WTC11 (cell line): Measurements from ENCODE around the gene VTI1A. TPM values are rescaled to one million over a fixed set of nuclear protein-coding genes. Genes with fewer than 3 reads are reported as not detected.

ENCODE experiments used
- ATAC-seq: fragments of 200-7000 bp; cut with Tn5 transposase; 2 replicates; pipeline ENCODE4 v1.10.0; 2021; ENCODE audit warnings: mild to moderate bottlenecking, moderate library complexity
- CTCF ChIA-PET: fragments of 300-600 bp; sonication (Branson Sonifier 250); formaldehyde crosslinking; loops from one replicate; lab custom pipeline; 2021; ENCODE audit warnings: antibody characterized with exemption; lab: Charles Lee
- POLR2A ChIA-PET: fragments of 350-600 bp; sonication (Branson Sonifier 250); formaldehyde crosslinking; loops from one replicate; lab custom pipeline; 2021; ENCODE audit warnings: antibody characterized with exemption; lab: Charles Lee
- DNase-seq: peaks from one replicate; pipeline ENCODE4 v3.0.0; 2021; ENCODE audit warnings: low spot score
- H3K27ac Mint-ChIP-seq: 2 replicates; pipeline ENCODE4 v1.8.0; 2021; ENCODE audit warnings: mixed read lengths
- H3K27me3 Mint-ChIP-seq: 2 replicates; pipeline ENCODE4 v1.8.0; 2021; ENCODE audit warnings: low read depth, mild to moderate bottlenecking, moderate library complexity, mixed read lengths
- H3K36me3 Mint-ChIP-seq: 2 replicates; pipeline ENCODE4 v1.8.0; 2021; ENCODE audit warnings: mixed read lengths
- H3K4me1 Mint-ChIP-seq: 2 replicates; pipeline ENCODE4 v1.8.0; 2022; ENCODE audit warnings: mixed read lengths
- H3K4me3 Mint-ChIP-seq: 2 replicates; pipeline ENCODE4 v1.8.0; 2021; ENCODE audit warnings: mild to moderate bottlenecking, moderate library complexity, mixed read lengths
- H3K9me3 Mint-ChIP-seq: 2 replicates; pipeline ENCODE4 v1.8.0; 2021; ENCODE audit warnings: mixed read lengths
- CTCF ChIP-seq: fragments of 200-600 bp; IDR thresholded peaks from 2 replicates; pipeline ENCODE4 v1.8.0; 2022; ENCODE audit warnings: antibody characterized with exemption
- FOXJ3 ChIP-seq: sonication (generic); formaldehyde crosslinking; IDR thresholded peaks from 2 replicates; pipeline ENCODE4 v1.9.0; 2021; ENCODE audit warnings: missing genetic modification reagents, mild to moderate bottlenecking, borderline replicate concordance
- FOXP4 ChIP-seq: sonication (generic); formaldehyde crosslinking; IDR thresholded peaks from 2 replicates; pipeline ENCODE4 v1.8.0; 2022; ENCODE audit warnings: mild to moderate bottlenecking, missing genetic modification reagents
- GABPB1 ChIP-seq: sonication (generic); formaldehyde crosslinking; IDR thresholded peaks from 2 replicates; pipeline ENCODE4 v1.8.1; 2023; ENCODE audit warnings: mild to moderate bottlenecking, missing genetic modification reagents
- IRF2 ChIP-seq: sonication (generic); formaldehyde crosslinking; IDR thresholded peaks from 2 replicates; pipeline ENCODE4 v1.8.0; 2022; ENCODE audit warnings: low read depth, missing genetic modification reagents, borderline replicate concordance
- JAZF1 ChIP-seq: fragments of 250-450 bp; sonication (Bioruptor Pico); IDR thresholded peaks from 2 replicates; pipeline ENCODE4 v1.9.0; 2021; ENCODE audit warnings: moderate library complexity, mild to moderate bottlenecking, inconsistent platforms
- KAT7 ChIP-seq: sonication (generic); formaldehyde crosslinking; IDR thresholded peaks from 2 replicates; pipeline ENCODE4 v1.8.1; 2023; ENCODE audit warnings: missing genetic modification reagents, mild to moderate bottlenecking, borderline replicate concordance
- NFATC4 ChIP-seq: fragments of 250-450 bp; sonication (Bioruptor Pico); IDR thresholded peaks from 2 replicates; pipeline ENCODE4 v1.9.0; 2021; ENCODE audit warnings: mild to moderate bottlenecking
- PRRX2 ChIP-seq: fragments of 250-450 bp; sonication (Bioruptor Pico); IDR thresholded peaks from 2 replicates; pipeline ENCODE4 v1.8.0; 2021; ENCODE audit warnings: mild to moderate bottlenecking
- ZBTB21 ChIP-seq: sonication (generic); formaldehyde crosslinking; IDR thresholded peaks from 2 replicates; pipeline ENCODE4 v1.8.1; 2023; ENCODE audit warnings: mild to moderate bottlenecking, missing genetic modification reagents, borderline replicate concordance
- ZNF121 ChIP-seq: sonication (generic); formaldehyde crosslinking; IDR thresholded peaks from 2 replicates; pipeline ENCODE4 v1.8.0; 2023; ENCODE audit warnings: missing genetic modification reagents
- ZNF138 ChIP-seq: sonication (generic); formaldehyde crosslinking; conservative IDR thresholded peaks from 2 replicates; pipeline ENCODE4 v1.8.1; 2022; ENCODE audit warnings: mild to moderate bottlenecking, moderate library complexity, missing genetic modification reagents
- ZNF263 ChIP-seq: sonication (generic); formaldehyde crosslinking; IDR thresholded peaks from 2 replicates; pipeline ENCODE4 v1.8.1; 2022; ENCODE audit warnings: low read depth, mild to moderate bottlenecking, moderate library complexity, missing genetic modification reagents
- ZNF396 ChIP-seq: fragments of 250-450 bp; sonication (Bioruptor Pico); IDR thresholded peaks from 2 replicates; pipeline ENCODE4 v1.8.0; 2021; ENCODE audit warnings: mild to moderate bottlenecking, moderate library complexity, borderline replicate concordance
- ZNF423 ChIP-seq: fragments of 250-450 bp; sonication (Bioruptor Pico); IDR thresholded peaks from 2 replicates; pipeline ENCODE4 v2.1.2; 2022; ENCODE audit warnings: mild to moderate bottlenecking, moderate library complexity
- ZNF671 ChIP-seq: fragments of 250-450 bp; sonication (Bioruptor Pico); IDR thresholded peaks from 2 replicates; pipeline ENCODE4 v1.8.0; 2021; ENCODE audit warnings: mild to moderate bottlenecking
- total RNA-seq: library from RNA; stranded (reverse); gene quantifications from 3 replicates; pipeline ENCODE4 v1.2.3, GENCODE V29; 2021
- TF ChIP-seq, protein P1 (sequence below): fragments of 250-450 bp; sonication (Bioruptor Pico); IDR thresholded peaks from 2 replicates; pipeline ENCODE4 v1.9.0; 2021; ENCODE audit warnings: mild to moderate bottlenecking
- TF ChIP-seq, protein P2 (sequence below): sonication (generic); formaldehyde crosslinking; IDR thresholded peaks from 2 replicates; pipeline ENCODE4 v1.8.0; 2022; ENCODE audit warnings: mild to moderate bottlenecking, missing genetic modification reagents

The VTI1A gene
- total RNA-seq, 1 experiment from 2014 or later: 20.1 TPM

- TF ChIP-seq CTCF (no peak), PRRX2 (CRISPR knock-in tag) (no peak)
These were observed 133.3 kb downstream of the VTI1A start (continued) for GRCh38 chr10:112580267-112580666.

- ATAC-seq: no peak
- POLR2A ChIA-PET: no interaction called here
- DNase-seq: no peak
- Mint-ChIP-seq H3K9me3 (no peaks in the 10 kb centered on the region), H3K4me1 (peaks cover 33% of the 10 kb centered on the region), H3K36me3 (no peaks in the 10 kb centered on the region), H3K4me3 (no peak overlapping the region), H3K27me3 (no peaks in the 10 kb centered on the region), H3K27ac (no peak overlapping the region)
- TF ChIP-seq ZNF396 (CRISPR knock-in tag): no peak
- TF ChIP-seq GABPB1: no peak
- TF ChIP-seq IRF2 (CRISPR knock-in tag): no peak
- no peak for TF ChIP-seq ZNF138 (CRISPR knock-in tag)
- TF ChIP-seq ZBTB21 (CRISPR knock-in tag): no peak
- no peak for TF ChIP-seq NFATC4 (CRISPR knock-in tag)
- TF ChIP-seq, protein P1, sequence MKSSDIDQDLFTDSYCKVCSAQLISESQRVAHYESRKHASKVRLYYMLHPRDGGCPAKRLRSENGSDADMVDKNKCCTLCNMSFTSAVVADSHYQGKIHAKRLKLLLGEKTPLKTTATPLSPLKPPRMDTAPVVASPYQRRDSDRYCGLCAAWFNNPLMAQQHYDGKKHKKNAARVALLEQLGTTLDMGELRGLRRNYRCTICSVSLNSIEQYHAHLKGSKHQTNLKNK (CRISPR knock-in tag): no peak
- no peak for TF ChIP-seq JAZF1
- no peak for TF ChIP-seq ZNF263 (CRISPR knock-in tag)
- no peak for TF ChIP-seq ZNF671 (CRISPR knock-in tag)
- TF ChIP-seq, protein P2, sequence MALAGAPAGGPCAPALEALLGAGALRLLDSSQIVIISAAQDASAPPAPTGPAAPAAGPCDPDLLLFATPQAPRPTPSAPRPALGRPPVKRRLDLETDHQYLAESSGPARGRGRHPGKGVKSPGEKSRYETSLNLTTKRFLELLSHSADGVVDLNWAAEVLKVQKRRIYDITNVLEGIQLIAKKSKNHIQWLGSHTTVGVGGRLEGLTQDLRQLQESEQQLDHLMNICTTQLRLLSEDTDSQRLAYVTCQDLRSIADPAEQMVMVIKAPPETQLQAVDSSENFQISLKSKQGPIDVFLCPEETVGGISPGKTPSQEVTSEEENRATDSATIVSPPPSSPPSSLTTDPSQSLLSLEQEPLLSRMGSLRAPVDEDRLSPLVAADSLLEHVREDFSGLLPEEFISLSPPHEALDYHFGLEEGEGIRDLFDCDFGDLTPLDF (CRISPR knock-in tag): no peak
- no peak for TF ChIP-seq ZNF423
- no peak for TF ChIP-seq KAT7 (CRISPR knock-in tag)
- TF ChIP-seq FOXP4: no peak
- no peak for TF ChIP-seq FOXJ3 (CRISPR knock-in tag)
- no peak for TF ChIP-seq ZNF121 (CRISPR knock-in tag)
- CTCF ChIA-PET: no interaction called here
These were observed 134.9 kb downstream of the VTI1A start for GRCh38 chr10:112581921-112582320.

DNA sequence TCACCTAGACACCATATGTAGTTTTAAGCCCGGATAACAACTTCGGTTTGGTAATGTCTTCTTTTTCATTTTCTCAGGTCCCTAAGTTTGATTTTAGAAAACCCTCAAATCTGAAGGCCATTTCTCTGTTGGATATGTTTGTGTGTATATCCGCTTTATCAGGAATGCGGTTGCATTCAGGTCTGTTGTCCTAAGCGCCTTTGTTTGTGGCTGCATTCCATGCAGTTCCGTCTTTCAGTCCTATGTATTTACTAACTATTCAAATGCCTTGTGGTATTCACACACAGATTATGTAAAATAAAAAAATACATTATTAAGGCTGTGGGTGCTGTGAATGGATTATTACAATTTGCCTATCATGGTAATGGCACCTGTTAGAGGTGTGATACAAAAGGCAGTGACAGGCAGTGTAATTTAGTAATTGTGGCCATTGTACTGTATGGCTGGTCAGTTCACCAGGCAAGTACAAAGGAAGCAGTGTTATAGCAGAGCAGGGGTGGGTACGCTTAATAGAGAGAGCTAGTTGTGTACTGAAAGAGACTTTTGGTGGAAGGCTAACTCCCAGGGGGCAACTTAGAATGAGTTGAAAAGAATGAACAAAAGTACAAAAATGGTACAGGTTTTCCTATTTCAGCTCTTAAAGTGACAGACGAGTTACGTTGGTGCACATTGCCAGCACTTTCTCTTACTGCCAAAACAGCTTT lies 136.4 kb downstream of the VTI1A start:
- no peaks in the 10 kb centered on the region for H3K27me3 Mint-ChIP-seq
- CTCF ChIA-PET: interaction anchor here (1.4 kb wide), 1 partner anchor 8 kb away, joined by 3 read pairs; no protein-coding TSS in a partner anchor
- no peaks in the 10 kb centered on the region for H3K36me3 Mint-ChIP-seq
- no peak overlapping the region for H3K27ac Mint-ChIP-seq
- H3K4me3 Mint-ChIP-seq: no peak overlapping the region
- no peak for TF ChIP-seq KAT7 (CRISPR knock-in tag)
- TF ChIP-seq, all 79 proteins: peak for 0
- ATAC-seq (peak; percentile 51), DNase-seq (no peak)
- Mint-ChIP-seq H3K4me1 (peaks cover 36% of the 10 kb centered on the region), H3K9me3 (no peaks in the 10 kb centered on the region)
- POLR2A ChIA-PET: no interaction called here
